K562 (cell line): Measurements from ENCODE around the gene FRMD7. TPM values are rescaled to one million over a fixed set of nuclear protein-coding genes. Genes with fewer than 3 reads are reported as not detected.

Experiments used
- ATAC-seq: fragments of 200-7000 bp; cut with Tn5 transposase; 3 replicates; pipeline ENCODE4 v1.9.1; 2020; ENCODE audit warnings: moderate library complexity
- BruUV-seq: library from RNA; stranded (reverse); fragments of 400-500 nt; replicated peaks from 2 replicates; lab custom pipeline; 2021; lab: Mats Ljungman, UMichigan
- CTCF ChIA-PET: fragments of 300-600 bp; formaldehyde crosslinking; extraction: SDS; loops from one replicate; lab custom pipeline; 2021; ENCODE audit warnings: low intra/inter-chr PET ratio; lab: Yijun Ruan, JAX
- POLR2A ChIA-PET: fragments of 300-600, 350-650 bp; sonication (Branson Sonifier 250); formaldehyde crosslinking; extraction: SDS; loops from one replicate; lab custom pipeline; 2021; ENCODE audit warnings: antibody characterized with exemption, inconsistent platforms; lab: Yijun Ruan, JAX
- DNase-seq, 4 experiments: peaks; one replicate each; pipeline versions ENCODE4 v3.0.0 to v3.0.0-alpha.2; 2011 to 2018; ENCODE audit warnings: low spot score in 3 of 4, mixed read lengths in 3 of 4; ENCODE audit errors: extremely low read depth in 1 of 4
- FAIRE-seq: peaks from 2 replicates; lab custom pipeline; 2011; peaks lifted over from hg19 to GRCh38; lab: Jason Lieb, UNC
- H2AFZ ChIP-seq: 2 replicates; pipeline ENCODE4 v1.6.0; 2011; ENCODE audit warnings: low read depth, low read length, control low read depth, inconsistent platforms
- H3K27ac ChIP-seq: fragments of 200-600 bp; 3 replicates; pipeline ENCODE4 v1.8.0; 2011; ENCODE audit warnings: low read depth, mild to moderate bottlenecking, control low read depth, inconsistent platforms, low read length, moderate library complexity, mixed read lengths; ENCODE audit errors: extremely low read depth
- H3K27me3 ChIP-seq, 2 experiments: fragments of 300-600 bp in 1 of 2; 2 replicates in 1 of 2; 3 replicates in 1 of 2; pipeline versions ENCODE4 v1.6.0 to v1.8.0; 2011; ENCODE audit warnings: inconsistent platforms in 2 of 2, low read length in 2 of 2, mild to moderate bottlenecking in 1 of 2, mixed read lengths in 1 of 2, moderate library complexity in 1 of 2; ENCODE audit not compliant: control insufficient read depth in 2 of 2, insufficient read depth in 2 of 2
- H3K36me3 ChIP-seq: fragments of 300-600 bp; 3 replicates; pipeline ENCODE4 v1.8.0; 2011; ENCODE audit warnings: mild to moderate bottlenecking, low read length, inconsistent platforms; ENCODE audit not compliant: control insufficient read depth, insufficient read depth
- H3K4me1 ChIP-seq, 2 experiments: fragments of 200-600 bp in 1 of 2; replicated peaks in 1 of 2; 2 replicates in 1 of 2; 3 replicates in 1 of 2; pipeline versions ENCODE4 v1.5.1 to v1.8.0; 2011; ENCODE audit warnings: inconsistent platforms in 2 of 2, low read length in 2 of 2, mild to moderate bottlenecking in 1 of 2, mixed read lengths in 1 of 2, moderate library complexity in 1 of 2; ENCODE audit not compliant: control insufficient read depth in 2 of 2, insufficient read depth in 2 of 2
- H3K4me2 ChIP-seq: 2 replicates; pipeline ENCODE4 v1.6.1; 2011; ENCODE audit warnings: low read length, control low read depth, inconsistent platforms, mixed read lengths; ENCODE audit not compliant: insufficient read depth
- H3K4me3 ChIP-seq: fragments of 200-600 bp; sonication (generic), shearing (Covaris generic); 2 replicates; pipeline ENCODE4 v1.5.1; 2016; ENCODE audit warnings: control low read depth, inconsistent platforms
- H3K79me2 ChIP-seq: fragments of 200-600 bp; 3 replicates; pipeline ENCODE4 v1.8.0; 2011; ENCODE audit warnings: low read length, inconsistent platforms; ENCODE audit not compliant: control insufficient read depth, insufficient read depth
- H3K9ac ChIP-seq, 2 experiments: 2 replicates each; pipeline versions ENCODE4 v1.6.0 to v1.6.1; 2011; ENCODE audit warnings: low read depth in 2 of 2, low read length in 2 of 2, control low read depth in 1 of 2, inconsistent platforms in 1 of 2, mild to moderate bottlenecking in 1 of 2, mixed read lengths in 1 of 2; ENCODE audit not compliant: insufficient read depth in 1 of 2
- H3K9me1 ChIP-seq: one replicate; pipeline ENCODE4 v1.6.0; 2011; ENCODE audit warnings: inconsistent platforms, mild to moderate bottlenecking, low read length, moderate library complexity; ENCODE audit not compliant: control insufficient read depth, insufficient read depth
- H3K9me3 ChIP-seq: replicated peaks from 2 replicates; pipeline ENCODE4 v1.5.1; 2011; ENCODE audit warnings: low read depth, low read length, inconsistent platforms; ENCODE audit not compliant: control insufficient read depth, insufficient read depth
- H4K20me1 ChIP-seq: replicated peaks from 2 replicates; pipeline ENCODE4 v1.6.1; 2011; ENCODE audit warnings: low read length, inconsistent platforms, mixed read lengths; ENCODE audit not compliant: control insufficient read depth, insufficient read depth
- ARID2 ChIP-seq: fragments of 450-650 bp; IDR thresholded peaks from 2 replicates; pipeline ENCODE4 v1.6.1; 2017; ENCODE audit warnings: antibody characterized with exemption, mild to moderate bottlenecking
- CBX1 ChIP-seq: sonication (generic); IDR thresholded peaks from 2 replicates; pipeline ENCODE4 v1.6.1; 2016; ENCODE audit warnings: antibody characterized with exemption, low read depth, mild to moderate bottlenecking
- MTA2 ChIP-seq: fragments of 450-650 bp; IDR thresholded peaks from 2 replicates; pipeline ENCODE4 v1.6.1; 2016; ENCODE audit warnings: low read depth
- NCOR1 ChIP-seq: fragments of 450-650 bp; IDR thresholded peaks from 2 replicates; pipeline ENCODE4 v1.6.1; 2016; ENCODE audit warnings: mild to moderate bottlenecking, moderate library complexity
- POLR2H ChIP-seq: IDR thresholded peaks from 2 replicates; pipeline ENCODE4 v1.6.1; 2016; ENCODE audit warnings: missing genetic modification characterization, low read depth, mild to moderate bottlenecking, control low read depth, missing compliant biosample characterization, moderate library complexity
- ZNF23 ChIP-seq: fragments of 250-450 bp; sonication (Bioruptor Pico); IDR thresholded peaks from 2 replicates; pipeline ENCODE4 v1.4.0; 2020; ENCODE audit warnings: mild to moderate bottlenecking
- ZNF263 ChIP-seq: sonication (generic); formaldehyde crosslinking; IDR thresholded peaks from 2 replicates; pipeline ENCODE4 v1.8.0; 2022; ENCODE audit warnings: mild to moderate bottlenecking, missing genetic modification reagents, borderline replicate concordance
- ZNF696 ChIP-seq: fragments of 250-450 bp; sonication (Bioruptor Pico); conservative IDR thresholded peaks from 2 replicates; pipeline ENCODE4 v1.4.0; 2020; ENCODE audit warnings: mild to moderate bottlenecking, moderate library complexity
- WGBS: fragments of 100-300 bp; shearing (Covaris generic); methylation state at CpG from one replicate; pipeline ENCODE4 v1.1.6; 2016; ENCODE audit warnings: low coverage, mixed read lengths; ENCODE audit not compliant: insufficient coverage; ENCODE audit errors: missing lambda C conversion rate; 5-methylcytosine and 5-hydroxymethylcytosine counted together
- in situ Hi-C: fragments of 300-500 bp; cut with MboI; formaldehyde crosslinking; loops from 4 replicates; pipeline ENCODE4 v1.15.0; 2018; ENCODE audit warnings: inconsistent platforms, mixed read lengths
- intact Hi-C: fragments of 100-400 bp; cut with micrococcal nuclease; formaldehyde crosslinking; loops from 2 replicates; pipeline ENCODE4 v1.14.2; 2022
- polyA plus RNA-seq, 8 experiments: library from polyadenylated mRNA; depleted of rRNA in 4 of 8; stranded (reverse) in 5 of 8; unstranded in 3 of 8; fragments of >200 nt; fragmentation: Nextera tagmentation in 2 of 8; fragmentation: Illumina TruSeq in 1 of 8; extraction: Ambion mirVana in 2 of 8; extraction: Trizol in 1 of 8; gene quantifications; 2 replicates each; pipeline versions ENCODE4 v1.2.1 to v1.2.3, GENCODE V29; 2011 to 2014; ENCODE audit warnings: inconsistent platforms in 1 of 8, missing spikeins in 1 of 8
- total RNA-seq, 7 experiments: library from RNA; depleted of rRNA in 6 of 7; stranded (reverse); fragments of >200 nt in 6 of 7; fragmentation: Illumina TruSeq in 2 of 7; extraction: Trizol in 2 of 7; gene quantifications; 2 replicates each; pipeline versions ENCODE4 v1.2.1 to v1.2.3, GENCODE V29; 2011 to 2021; ENCODE audit warnings: low replicate concordance in 1 of 7
- TF ChIP-seq, protein P1 (sequence below): sonication (generic); formaldehyde crosslinking; IDR thresholded peaks from 2 replicates; pipeline ENCODE4 v1.8.1; 2023; ENCODE audit warnings: mild to moderate bottlenecking, missing genetic modification reagents
- TF ChIP-seq, protein P2 (sequence below), 2 experiments: fragments of 450-650 bp in 1 of 2; sonication (generic) in 1 of 2; formaldehyde crosslinking in 1 of 2; IDR thresholded peaks in 1 of 2; conservative IDR thresholded peaks in 1 of 2; 2 replicates each; pipeline versions ENCODE4 v1.6.1 to v1.8.1; 2016 to 2023; ENCODE audit warnings: mild to moderate bottlenecking in 2 of 2, moderate library complexity in 2 of 2, inconsistent platforms in 1 of 2, missing genetic modification reagents in 1 of 2
- TF ChIP-seq, protein P3 (sequence below): fragments of 250-450 bp; sonication (Bioruptor Pico); IDR thresholded peaks from 2 replicates; pipeline ENCODE4 v1.5.0; 2020; ENCODE audit warnings: mild to moderate bottlenecking

Gene FRMD7
- total and polyA plus RNA-seq, 9 of the 15 experiments (the other 6 are each of a cell fraction or from before 2014, with no cell fraction given): 0.06 to 0.09 TPM; not detected in 7

DNA sequence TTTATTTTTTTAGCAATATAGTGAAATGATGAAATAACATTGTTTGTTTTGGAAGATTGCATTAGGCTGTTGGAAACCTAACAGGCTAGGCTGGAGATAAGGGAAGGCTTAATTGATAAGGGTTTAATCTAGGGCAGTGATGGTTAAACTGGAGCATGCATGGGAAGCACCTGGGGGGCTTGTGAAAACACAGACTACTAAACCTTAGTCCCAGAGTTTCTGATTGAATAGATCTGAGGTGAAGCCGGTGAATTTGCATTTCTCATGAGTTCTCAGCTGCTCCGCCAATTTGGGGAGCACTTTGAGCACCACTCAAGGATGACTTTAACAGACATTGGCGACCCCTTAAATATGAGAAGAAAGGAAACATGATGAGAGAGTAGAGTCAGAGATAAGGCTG lies 93.2 kb downstream of the FRMD7 start:
- CTCF ChIA-PET: no interaction called here
- H3K27ac ChIP-seq: no peak overlapping the region
- BruUV-seq: no TSS peak

DNA sequence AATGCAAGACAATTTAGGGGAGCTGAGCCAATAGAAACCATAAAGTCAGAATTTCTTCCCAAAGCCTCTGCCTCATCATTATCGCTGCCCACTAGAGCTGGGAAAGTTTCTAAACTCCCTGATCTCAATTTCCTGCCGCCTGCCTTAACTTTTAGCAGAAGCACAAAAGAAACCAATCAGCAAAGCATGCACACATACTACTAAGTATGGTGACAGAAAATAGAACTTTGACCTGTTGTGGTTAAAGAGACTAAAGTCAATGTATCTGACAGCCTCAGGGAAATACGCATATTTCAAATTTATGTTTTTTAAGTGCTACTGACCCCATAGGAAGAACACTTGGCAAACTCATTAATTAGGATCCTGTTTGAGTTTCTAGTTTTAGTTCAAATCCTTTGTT lies 94.7 kb downstream of the FRMD7 start:
- H3K27me3 ChIP-seq: no peaks in the 10 kb centered on the region
- H3K9me3 ChIP-seq: no peaks in the 10 kb centered on the region
- peaks cover 12 to 35% of the 10 kb centered on the region in 2 experiments for H3K4me1 ChIP-seq
- H2AFZ ChIP-seq: no peak overlapping the region
- ChIA-PET POLR2A (interaction anchor here (0.6 to 1.4 kb wide), 5 partner anchors 10 to 507 kb away, joined by 3 to 4 read pairs (median 3); partner anchors contain the start of gene STK26), CTCF (no interaction called here)
- H3K27ac ChIP-seq: peak overlapping the region; percentile 40; the same call in 1 of the 3 replicates
- H3K4me3 ChIP-seq: no peak overlapping the region
- 61% methylated on average over 3 of the region's 3 CpGs for WGBS
- intact Hi-C loops: no loop called here
- in situ Hi-C loops: no loop called here
- FAIRE-seq (no peak), DNase-seq (no peak), ATAC-seq (no peak)
- peaks cover 97% of the 10 kb centered on the region for H3K79me2 ChIP-seq
- no peaks in the 10 kb centered on the region for H3K9me1 ChIP-seq
- peaks cover 32% of the 10 kb centered on the region for H3K36me3 ChIP-seq
- H3K4me2 ChIP-seq: no peak overlapping the region
- no TSS peak for BruUV-seq
- H3K9ac ChIP-seq: no peak overlapping the region
- peaks cover 13% of the 10 kb centered on the region for H4K20me1 ChIP-seq
- TF ChIP-seq NCOR1: no peak
- TF ChIP-seq ARID2: no peak
- TF ChIP-seq, protein P1, sequence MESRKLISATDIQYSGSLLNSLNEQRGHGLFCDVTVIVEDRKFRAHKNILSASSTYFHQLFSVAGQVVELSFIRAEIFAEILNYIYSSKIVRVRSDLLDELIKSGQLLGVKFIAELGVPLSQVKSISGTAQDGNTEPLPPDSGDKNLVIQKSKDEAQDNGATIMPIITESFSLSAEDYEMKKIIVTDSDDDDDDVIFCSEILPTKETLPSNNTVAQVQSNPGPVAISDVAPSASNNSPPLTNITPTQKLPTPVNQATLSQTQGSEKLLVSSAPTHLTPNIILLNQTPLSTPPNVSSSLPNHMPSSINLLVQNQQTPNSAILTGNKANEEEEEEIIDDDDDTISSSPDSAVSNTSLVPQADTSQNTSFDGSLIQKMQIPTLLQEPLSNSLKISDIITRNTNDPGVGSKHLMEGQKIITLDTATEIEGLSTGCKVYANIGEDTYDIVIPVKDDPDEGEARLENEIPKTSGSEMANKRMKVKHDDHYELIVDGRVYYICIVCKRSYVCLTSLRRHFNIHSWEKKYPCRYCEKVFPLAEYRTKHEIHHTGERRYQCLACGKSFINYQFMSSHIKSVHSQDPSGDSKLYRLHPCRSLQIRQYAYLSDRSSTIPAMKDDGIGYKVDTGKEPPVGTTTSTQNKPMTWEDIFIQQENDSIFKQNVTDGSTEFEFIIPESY (CRISPR knock-in tag): no peak
- TF ChIP-seq CBX1: no peak
- TF ChIP-seq ZNF23: no peak
- TF ChIP-seq, protein P2, sequence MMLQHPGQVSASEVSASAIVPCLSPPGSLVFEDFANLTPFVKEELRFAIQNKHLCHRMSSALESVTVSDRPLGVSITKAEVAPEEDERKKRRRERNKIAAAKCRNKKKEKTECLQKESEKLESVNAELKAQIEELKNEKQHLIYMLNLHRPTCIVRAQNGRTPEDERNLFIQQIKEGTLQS (IDR thresholded peaks at IDR 0.05): no peak
- TF ChIP-seq, protein P2 (CRISPR knock-in tag; conservative IDR thresholded peaks at IDR 0.05): no peak
- TF ChIP-seq, protein P3, sequence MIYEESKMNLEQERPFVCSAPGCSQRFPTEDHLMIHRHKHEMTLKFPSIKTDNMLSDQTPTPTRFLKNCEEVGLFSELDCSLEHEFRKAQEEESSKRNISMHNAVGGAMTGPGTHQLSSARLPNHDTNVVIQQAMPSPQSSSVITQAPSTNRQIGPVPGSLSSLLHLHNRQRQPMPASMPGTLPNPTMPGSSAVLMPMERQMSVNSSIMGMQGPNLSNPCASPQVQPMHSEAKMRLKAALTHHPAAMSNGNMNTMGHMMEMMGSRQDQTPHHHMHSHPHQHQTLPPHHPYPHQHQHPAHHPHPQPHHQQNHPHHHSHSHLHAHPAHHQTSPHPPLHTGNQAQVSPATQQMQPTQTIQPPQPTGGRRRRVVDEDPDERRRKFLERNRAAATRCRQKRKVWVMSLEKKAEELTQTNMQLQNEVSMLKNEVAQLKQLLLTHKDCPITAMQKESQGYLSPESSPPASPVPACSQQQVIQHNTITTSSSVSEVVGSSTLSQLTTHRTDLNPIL (CRISPR knock-in tag): no peak
- TF ChIP-seq MTA2: no peak

More for the DNA sequence above, 93.2 kb downstream of the FRMD7 start:
- H4K20me1 ChIP-seq: peaks cover 5% of the 10 kb centered on the region; the same call in 1 of the 2 replicates
- no peak overlapping the region for H2AFZ ChIP-seq
- POLR2A ChIA-PET: interaction anchor here (2.0 kb wide), 1 partner anchor 10 kb away, joined by 4 read pairs; no protein-coding TSS in a partner anchor
- H3K4me1 ChIP-seq: peaks cover 8 to 20% of the 10 kb centered on the region in 2 experiments
- in situ Hi-C loops (no loop called here), intact Hi-C loops (no loop called here)
- WGBS: 50% methylated on average over 2 of the region's 3 CpGs
- no peaks in the 10 kb centered on the region for H3K9me3 ChIP-seq
- H3K9me1 ChIP-seq: no peaks in the 10 kb centered on the region
- H3K27me3 ChIP-seq: no peaks in the 10 kb centered on the region
- no peak overlapping the region for H3K9ac ChIP-seq
- FAIRE-seq (no peak), ATAC-seq (no peak), DNase-seq (no peak)
- TF ChIP-seq ZNF696 (CRISPR knock-in tag): no peak
- peak; percentile 47; the same call in 1 of the 2 replicates for TF ChIP-seq ZNF263 (CRISPR knock-in tag)
- no peak for TF ChIP-seq POLR2H (tag)
- no peak overlapping the region for H3K4me3 ChIP-seq
- H3K36me3 ChIP-seq: peaks cover 18% of the 10 kb centered on the region
- H3K79me2 ChIP-seq: peaks cover 97% of the 10 kb centered on the region
- no peak overlapping the region for H3K4me2 ChIP-seq
